ENCODE results near the gene CLEC16A.
A peak's percentile ranks its signal among the peaks of the same experiment; 100 is the strongest.

The CLEC16A gene

DNA sequence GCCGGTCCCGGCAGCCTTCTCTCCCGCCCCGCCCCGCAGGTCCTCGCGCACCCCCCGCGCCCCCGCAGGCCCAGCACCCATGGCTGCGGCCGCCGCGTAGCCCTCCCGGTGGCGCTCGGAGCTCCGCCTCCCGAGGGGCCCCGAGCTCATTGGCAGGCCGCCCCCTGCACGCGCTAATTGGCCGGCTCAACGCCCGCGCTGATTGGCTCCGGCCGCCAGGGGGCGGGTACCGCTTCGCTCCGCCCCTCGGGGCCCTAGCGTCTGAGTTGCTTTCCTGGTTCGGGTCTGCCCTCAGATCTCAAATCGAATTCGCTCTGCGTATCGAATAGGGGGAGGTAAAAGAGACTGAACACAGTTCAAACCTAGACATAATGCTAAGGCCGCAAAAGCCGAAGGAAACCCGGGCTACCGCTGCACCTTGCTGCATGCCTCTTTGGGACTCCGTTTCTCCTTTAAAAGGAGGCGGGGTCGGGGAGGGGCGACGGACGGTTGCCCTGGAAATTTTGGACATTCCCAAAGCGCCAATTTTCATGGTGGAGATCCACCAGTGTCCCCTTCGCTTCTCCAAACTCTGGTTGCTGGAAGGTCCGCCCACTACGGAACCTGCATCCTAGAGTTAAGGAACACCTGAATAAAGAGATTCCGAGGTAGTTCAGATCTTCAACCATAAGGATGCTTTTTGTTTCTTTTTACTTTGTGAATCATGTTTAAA, 1.9 kb upstream of the CLEC16A start, which contains the start of gene DEXI:
Gene DEXI (minus strand): TSS at position 117 of the 712 bp plus-strand sequence. CDS start 463 bp downstream, outside the sequence.
- peak within 1 kb of the TSS; percentile 74 for H3K4me3 ChIP-seq (replicated peaks; ENCODE audit: low read depth, low read length)
- TF ChIP-seq, protein P1, sequence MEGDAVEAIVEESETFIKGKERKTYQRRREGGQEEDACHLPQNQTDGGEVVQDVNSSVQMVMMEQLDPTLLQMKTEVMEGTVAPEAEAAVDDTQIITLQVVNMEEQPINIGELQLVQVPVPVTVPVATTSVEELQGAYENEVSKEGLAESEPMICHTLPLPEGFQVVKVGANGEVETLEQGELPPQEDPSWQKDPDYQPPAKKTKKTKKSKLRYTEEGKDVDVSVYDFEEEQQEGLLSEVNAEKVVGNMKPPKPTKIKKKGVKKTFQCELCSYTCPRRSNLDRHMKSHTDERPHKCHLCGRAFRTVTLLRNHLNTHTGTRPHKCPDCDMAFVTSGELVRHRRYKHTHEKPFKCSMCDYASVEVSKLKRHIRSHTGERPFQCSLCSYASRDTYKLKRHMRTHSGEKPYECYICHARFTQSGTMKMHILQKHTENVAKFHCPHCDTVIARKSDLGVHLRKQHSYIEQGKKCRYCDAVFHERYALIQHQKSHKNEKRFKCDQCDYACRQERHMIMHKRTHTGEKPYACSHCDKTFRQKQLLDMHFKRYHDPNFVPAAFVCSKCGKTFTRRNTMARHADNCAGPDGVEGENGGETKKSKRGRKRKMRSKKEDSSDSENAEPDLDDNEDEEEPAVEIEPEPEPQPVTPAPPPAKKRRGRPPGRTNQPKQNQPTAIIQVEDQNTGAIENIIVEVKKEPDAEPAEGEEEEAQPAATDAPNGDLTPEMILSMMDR (IDR thresholded peaks at IDR 0.05; ENCODE audit: low read length, missing control alignments) = no peak
- DNase-seq (ENCODE audit: low read depth) = peak; percentile 88

DNA sequence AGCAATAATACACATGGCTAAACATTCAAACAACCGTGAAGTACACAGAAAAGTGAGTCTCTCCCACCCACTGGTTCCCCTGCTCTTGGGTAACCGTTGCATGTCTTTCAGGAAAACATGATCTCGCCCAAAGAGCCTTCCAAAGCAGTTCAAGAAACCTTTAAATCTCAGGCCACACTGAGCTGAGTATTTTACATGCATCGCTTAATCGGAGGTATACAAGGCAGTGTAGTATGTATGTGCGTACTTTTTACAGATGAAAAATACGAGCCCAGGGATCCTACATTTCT, 1.4 kb upstream of the CLEC16A start:
- peak overlapping the region; percentile 52 for H3K4me3 ChIP-seq (replicated peaks; ENCODE audit: low read depth, low read length)
- TF ChIP-seq, protein P1 (IDR thresholded peaks at IDR 0.05; ENCODE audit: low read length, missing control alignments) = no peak
- DNase-seq (ENCODE audit: low read depth) = no peak

DNA sequence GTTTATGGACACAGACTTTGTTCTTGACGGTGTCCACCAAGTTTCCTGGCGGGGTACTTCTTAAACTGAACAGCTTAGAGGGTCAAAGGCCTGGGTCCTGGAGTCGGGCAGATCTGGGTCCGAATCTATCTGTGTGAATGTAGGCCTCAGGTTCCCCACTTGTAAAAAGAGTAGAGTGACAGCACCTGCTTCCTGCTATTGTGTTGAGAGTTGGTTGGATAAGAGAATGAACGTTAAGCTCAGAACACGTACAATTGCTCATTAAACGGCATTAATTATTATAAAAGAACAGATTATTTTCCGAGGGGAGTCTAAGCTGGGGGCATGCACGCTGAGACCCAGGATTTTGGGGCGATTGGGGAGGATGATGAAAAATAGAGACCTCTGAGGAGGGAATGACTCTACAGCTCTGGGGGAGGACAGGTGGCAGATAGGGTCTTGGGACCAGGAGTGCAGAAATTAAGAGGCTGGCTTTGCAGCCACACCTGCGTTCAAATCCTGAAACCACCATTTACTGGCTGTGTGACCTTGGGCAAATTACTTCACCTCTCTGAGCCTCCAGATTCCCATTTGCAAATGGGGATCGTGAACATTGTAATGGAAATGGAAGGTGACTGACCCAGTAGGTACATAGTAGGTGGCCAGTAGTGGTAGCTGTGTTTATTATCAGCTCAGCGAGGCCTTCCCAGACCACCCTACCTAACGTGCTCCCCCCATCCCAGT, 862 bp downstream of the CLEC16A start:
- TF ChIP-seq, protein P1 (IDR thresholded peaks at IDR 0.05; ENCODE audit: low read length, missing control alignments) = no peak
- peak overlapping the region; percentile 89 for H3K4me3 ChIP-seq (replicated peaks; ENCODE audit: low read depth, low read length)
- DNase-seq (ENCODE audit: low read depth) = no peak

DNA sequence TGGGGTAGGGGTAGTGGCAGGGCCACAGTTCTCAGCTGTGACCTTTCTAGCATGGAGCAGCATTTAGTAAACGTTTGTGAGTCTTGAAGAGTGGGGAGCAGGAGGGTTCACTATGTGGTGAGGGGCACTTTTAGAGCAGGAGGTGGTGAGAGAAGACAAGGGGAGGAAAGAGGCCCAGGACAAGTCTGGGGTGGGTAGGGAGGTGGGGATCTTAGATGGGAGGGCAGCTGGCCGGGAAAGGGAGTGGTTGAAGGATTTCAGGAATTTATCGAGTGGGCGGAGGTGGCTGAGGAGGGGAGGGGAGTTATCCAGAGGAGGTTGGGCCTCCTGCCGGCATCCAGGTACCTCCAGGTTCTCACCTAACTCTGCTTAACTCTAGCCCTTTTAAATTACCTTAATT, 1.9 kb downstream of the CLEC16A start:
- TF ChIP-seq, protein P1 (IDR thresholded peaks at IDR 0.05; ENCODE audit: low read length, missing control alignments) = no peak
- H3K4me3 ChIP-seq (replicated peaks; ENCODE audit: low read depth, low read length) = no peak overlapping the region
- no peak for DNase-seq (ENCODE audit: low read depth)

DNA sequence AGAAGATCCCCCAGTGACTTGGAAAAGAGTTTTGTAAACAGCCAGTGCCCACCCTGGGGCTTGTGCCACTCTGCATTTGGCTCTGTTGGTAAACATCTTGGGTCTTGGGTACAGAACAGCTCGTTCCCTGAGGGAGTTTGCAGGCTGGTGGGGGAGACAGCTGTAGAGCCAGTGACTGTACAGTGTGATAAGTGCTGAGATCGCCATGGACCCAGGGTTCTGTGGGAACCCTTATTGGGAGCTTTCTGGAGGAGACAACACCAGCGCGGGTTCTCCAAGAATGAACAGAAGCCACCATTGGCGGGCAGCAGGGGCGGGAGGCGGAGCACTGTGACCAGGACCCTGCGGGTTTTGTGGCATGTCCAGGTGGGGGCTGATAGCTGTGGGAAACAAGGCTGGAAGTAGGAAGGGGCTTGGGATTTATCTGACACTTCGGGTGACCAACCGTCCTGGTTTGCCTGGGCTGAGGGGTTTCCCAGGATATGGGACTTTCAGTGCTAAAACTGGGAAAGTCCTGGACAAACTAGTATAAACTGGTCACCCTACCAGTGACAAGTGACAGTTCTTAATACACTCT, 2.9 kb downstream of the CLEC16A start:
- H3K4me3 ChIP-seq (replicated peaks; ENCODE audit: low read depth, low read length) = no peak overlapping the region
- no peak for DNase-seq (ENCODE audit: low read depth)
- TF ChIP-seq, protein P1 (IDR thresholded peaks at IDR 0.05; ENCODE audit: low read length, missing control alignments) = no peak

DNA sequence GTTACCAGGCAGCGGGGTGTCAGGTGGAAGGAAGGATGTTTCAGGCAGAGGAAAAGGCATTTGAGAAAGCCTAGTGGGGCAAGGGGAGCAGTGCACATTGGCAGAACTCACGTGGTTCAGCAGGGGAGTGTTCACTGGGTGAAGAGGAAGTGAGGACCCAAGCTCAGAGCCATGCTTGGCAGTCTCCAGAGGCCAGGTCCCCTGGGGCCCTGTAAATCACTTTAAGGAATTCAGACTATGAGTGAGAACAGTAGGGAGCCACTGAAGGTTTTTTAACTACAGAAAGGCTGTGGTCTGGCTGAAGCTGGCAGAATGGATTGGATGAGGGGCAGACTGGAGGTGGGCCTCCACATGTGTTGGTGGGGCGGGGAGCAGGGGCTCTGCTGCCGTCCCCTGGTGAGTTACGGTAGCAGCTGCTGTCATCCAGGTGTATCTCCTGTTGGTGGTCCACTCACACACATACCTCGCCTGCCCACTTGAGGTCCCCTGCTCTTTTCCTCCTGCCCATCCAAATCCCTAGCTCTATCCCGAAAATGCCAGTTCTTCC, 5.1 kb downstream of the CLEC16A start:
- TF ChIP-seq, protein P1 (IDR thresholded peaks at IDR 0.05; ENCODE audit: low read length, missing control alignments) = no peak
- H3K4me3 ChIP-seq (replicated peaks; ENCODE audit: low read depth, low read length) = no peak overlapping the region
- DNase-seq (ENCODE audit: low read depth) = peak; percentile 39

All from fibroblast of pulmonary artery (primary cell).